D721Med (cell line): ENCODE measurements around the gene SIPA1L2.
A peak's percentile ranks its signal among the peaks of the same experiment; 100 is the strongest.

Experiments
- DNase-seq: peaks from one replicate; pipeline ENCODE4 v3.0.0; 2011; ENCODE audit warnings: low spot score; ENCODE audit not compliant: insufficient read length
- FAIRE-seq: peaks from 2 replicates; lab custom pipeline; 2011; peaks lifted over from hg19 to GRCh38; lab: Jason Lieb, UNC
- TF ChIP-seq, protein P1 (sequence below): IDR thresholded peaks from 2 replicates; pipeline ENCODE4 v1.5.1; 2012; ENCODE audit warnings: mild to moderate bottlenecking, control low read depth; ENCODE audit not compliant: insufficient read depth; ENCODE audit errors: missing control alignments

SIPA1L2 gene

DNA sequence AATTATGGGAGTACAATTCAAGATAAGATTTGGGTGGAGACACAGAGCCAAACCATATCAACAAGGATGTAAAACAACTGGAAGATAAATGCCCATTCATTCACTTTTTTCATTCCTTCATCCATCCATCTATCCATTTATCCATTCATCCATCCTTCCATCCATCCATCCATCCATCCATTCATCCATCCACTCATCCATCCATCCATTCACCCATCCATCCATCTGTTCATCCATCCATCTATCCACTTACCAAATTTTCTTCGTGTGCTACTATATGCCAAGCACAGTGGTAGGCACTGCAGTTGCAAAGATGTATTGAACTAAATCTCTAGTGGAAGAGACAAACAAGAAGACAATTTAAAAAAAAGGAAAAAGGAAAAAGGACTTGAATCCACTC, 14.3 kb upstream of the SIPA1L2 start:
- FAIRE-seq (no peak), DNase-seq (no peak)
- TF ChIP-seq, protein P1, sequence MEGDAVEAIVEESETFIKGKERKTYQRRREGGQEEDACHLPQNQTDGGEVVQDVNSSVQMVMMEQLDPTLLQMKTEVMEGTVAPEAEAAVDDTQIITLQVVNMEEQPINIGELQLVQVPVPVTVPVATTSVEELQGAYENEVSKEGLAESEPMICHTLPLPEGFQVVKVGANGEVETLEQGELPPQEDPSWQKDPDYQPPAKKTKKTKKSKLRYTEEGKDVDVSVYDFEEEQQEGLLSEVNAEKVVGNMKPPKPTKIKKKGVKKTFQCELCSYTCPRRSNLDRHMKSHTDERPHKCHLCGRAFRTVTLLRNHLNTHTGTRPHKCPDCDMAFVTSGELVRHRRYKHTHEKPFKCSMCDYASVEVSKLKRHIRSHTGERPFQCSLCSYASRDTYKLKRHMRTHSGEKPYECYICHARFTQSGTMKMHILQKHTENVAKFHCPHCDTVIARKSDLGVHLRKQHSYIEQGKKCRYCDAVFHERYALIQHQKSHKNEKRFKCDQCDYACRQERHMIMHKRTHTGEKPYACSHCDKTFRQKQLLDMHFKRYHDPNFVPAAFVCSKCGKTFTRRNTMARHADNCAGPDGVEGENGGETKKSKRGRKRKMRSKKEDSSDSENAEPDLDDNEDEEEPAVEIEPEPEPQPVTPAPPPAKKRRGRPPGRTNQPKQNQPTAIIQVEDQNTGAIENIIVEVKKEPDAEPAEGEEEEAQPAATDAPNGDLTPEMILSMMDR = no peak

DNA sequence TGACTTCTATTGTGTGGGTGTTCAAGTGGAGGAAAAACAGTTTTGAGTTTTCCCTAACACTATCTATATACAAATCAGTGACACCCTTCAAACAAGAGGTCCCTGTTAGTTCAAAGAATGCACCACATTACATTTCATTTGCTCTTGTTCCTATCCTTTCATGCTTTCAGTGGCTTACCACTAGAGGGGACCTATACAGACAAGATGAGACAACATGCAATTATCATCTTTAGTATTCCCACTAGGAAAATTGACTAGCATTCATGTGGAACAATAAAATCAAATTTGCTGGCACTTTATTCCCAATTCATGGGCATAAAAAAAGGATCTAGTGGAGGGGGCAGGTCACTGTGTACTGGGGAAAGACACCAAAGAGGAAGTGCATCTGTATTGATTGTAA, 13.3 kb upstream of the SIPA1L2 start:
- FAIRE-seq = no peak
- TF ChIP-seq, protein P1 = no peak

DNA sequence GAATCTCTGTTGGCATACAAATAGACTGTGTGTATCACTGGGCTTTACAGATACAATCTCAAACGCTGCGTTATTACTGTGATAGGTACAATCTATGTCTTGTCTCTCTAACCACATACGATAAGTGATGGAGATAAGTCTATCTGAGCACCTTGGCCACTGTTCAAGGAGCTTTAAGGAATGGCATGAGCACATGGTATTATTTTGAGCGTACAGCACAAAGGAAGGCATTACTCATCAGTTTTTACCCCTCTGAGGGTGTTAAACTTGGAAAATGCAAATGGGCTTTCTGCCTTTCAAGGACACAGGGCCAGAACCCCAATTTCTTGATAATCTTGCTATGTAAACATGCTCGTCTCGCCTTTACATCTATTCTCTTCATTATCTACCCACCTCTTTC, 11.6 kb upstream of the SIPA1L2 start:
- DNase-seq (no peak), FAIRE-seq (peak; percentile 71)
- TF ChIP-seq, protein P1 = no peak

More for the DNA sequence above, 13.3 kb upstream of the SIPA1L2 start:
- no peak for DNase-seq

DNA sequence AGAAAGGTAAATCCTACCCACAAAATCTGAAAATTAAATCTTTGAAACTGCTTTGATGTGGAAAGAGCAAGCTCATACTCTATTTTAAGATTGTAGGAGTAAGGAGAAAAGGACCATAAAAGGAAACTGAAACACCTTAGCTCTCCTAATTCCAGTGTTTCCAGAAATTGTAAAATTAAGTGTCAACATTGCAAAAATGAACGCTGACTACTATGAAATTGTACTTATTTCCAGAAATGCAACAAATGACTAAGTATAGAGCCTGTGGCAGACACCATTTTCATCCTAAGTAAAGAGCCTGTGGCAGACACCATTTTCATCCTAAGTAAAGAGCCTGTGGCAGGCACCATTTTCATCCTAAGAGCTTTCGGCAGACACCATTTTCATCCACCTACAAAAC, 6.9 kb upstream of the SIPA1L2 start:
- FAIRE-seq (peak; percentile 73), DNase-seq (no peak)
- TF ChIP-seq, protein P1 = no peak

DNA sequence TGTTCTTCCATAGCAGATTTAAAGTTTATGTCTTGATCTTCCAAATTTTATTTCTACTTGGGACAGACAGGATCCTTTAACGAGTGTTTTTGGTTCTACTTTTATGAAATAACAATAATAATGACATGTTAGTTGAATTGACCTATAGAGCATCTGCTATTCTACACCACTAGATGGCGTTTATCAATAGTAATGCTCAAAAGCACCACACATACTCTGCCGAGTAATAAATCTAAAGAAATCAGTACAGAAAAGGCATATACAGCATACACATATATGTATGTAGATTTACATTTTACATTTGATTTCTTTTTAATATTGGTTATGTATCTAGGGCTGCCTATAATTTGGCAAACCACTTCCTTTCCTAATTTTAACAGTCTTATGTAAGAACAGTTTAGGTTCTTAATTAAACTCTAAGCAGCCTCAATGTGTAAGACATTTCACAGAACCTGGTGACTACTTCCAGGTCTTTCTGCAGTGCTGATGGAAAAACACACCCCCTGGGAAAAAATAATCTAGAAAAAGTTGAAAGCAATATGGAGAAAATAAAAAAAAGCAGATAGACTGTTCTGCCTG, 5.9 kb upstream of the SIPA1L2 start:
- FAIRE-seq (peak; percentile 99), DNase-seq (peak; percentile 31)
- TF ChIP-seq, protein P1 = peak; percentile 95

DNA sequence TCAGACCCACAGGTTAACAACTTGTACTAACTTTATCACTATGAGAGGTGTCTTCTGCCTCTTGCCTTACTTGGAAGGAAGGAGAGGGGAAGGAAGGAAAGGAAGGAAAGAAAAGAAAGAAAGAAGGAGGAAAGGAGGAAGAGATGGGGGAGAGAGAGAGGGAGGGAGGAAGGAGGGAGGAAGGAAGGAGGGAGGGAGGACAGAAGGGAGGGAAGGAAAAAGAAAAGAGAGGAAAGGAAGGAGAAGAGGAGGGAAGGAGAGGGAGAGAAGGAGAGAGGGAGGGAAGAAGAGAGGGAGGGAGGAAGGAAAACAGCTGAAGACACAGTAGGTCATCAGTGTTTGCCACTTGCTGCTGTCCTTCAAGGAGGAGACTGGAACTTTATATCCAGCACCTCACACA, 5.3 kb upstream of the SIPA1L2 start:
- FAIRE-seq = no peak
- TF ChIP-seq, protein P1 = no peak
- DNase-seq = no peak

DNA sequence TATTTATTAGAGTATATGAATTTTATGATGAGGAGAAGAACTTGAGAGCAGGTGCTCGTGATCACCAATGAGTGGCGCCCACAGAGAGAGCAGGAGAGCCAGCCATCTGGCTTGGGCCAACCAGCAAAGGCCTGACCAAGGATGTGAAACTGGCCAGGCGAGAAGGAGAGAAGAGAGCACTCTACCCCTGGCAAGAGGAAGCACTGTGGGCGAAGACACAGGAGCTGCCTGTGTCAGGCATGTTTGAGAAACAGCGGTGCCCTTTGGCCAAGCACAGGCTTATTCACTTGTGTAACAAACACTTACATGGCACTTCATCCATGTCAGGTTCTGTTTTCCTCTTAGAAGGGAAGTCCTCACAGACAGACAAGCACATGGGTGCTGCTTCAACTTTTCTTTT, 4.2 kb upstream of the SIPA1L2 start:
- DNase-seq (no peak), FAIRE-seq (no peak)
- TF ChIP-seq, protein P1 = no peak
